Activated naive CD4-positive, alpha-beta T cell treated with anti-CD3 and anti-CD28 coated beads for 36 hours (primary cell): Measurements from ENCODE around the gene MTHFD2L. TPM values are rescaled to one million over a fixed set of nuclear protein-coding genes. Genes with fewer than 3 reads are reported as not detected.

Experiments used
- CTCF ChIA-PET: fragments of 350-600 bp; sonication (Branson Sonifier 250); formaldehyde crosslinking; loops from one replicate; lab custom pipeline; 2021; ENCODE audit warnings: antibody characterized with exemption; lab: Charles Lee
- DNase-seq: peaks from one replicate; pipeline ENCODE4 v3.0.0-alpha.2; 2020
- H3K27ac Mint-ChIP-seq: one replicate; pipeline ENCODE4 v1.8.0; 2021; ENCODE audit warnings: mild to moderate bottlenecking, mixed read lengths
- H3K27me3 Mint-ChIP-seq: one replicate; pipeline ENCODE4 v1.8.0; 2021; ENCODE audit warnings: low read depth, mixed read lengths
- H3K36me3 Mint-ChIP-seq: one replicate; pipeline ENCODE4 v1.8.0; 2021; ENCODE audit warnings: low read depth, mixed read lengths
- H3K4me1 Mint-ChIP-seq: one replicate; pipeline ENCODE4 v1.8.0; 2021; ENCODE audit warnings: low read depth, mixed read lengths
- H3K4me3 Mint-ChIP-seq: one replicate; pipeline ENCODE4 v1.8.0; 2021; ENCODE audit warnings: mild to moderate bottlenecking, moderate library complexity, mixed read lengths
- H3K9me3 Mint-ChIP-seq: one replicate; pipeline ENCODE4 v1.8.0; 2021; ENCODE audit warnings: mixed read lengths
- intact Hi-C: fragments of 100-400 bp; cut with micrococcal nuclease; formaldehyde crosslinking; loops from one replicate; pipeline ENCODE4 v1.15.1; 2023
- total RNA-seq, 2 experiments: library from RNA; stranded (reverse); gene quantifications; one replicate each; pipeline ENCODE4 v1.2.3, GENCODE V29; 2021

Gene MTHFD2L
- total RNA-seq, 2 experiments from 2014 or later = 4.8 to 5.3 TPM

- no peaks in the 10 kb centered on the region for H3K4me1 Mint-ChIP-seq
- no peak overlapping the region for H3K4me3 Mint-ChIP-seq
- H3K36me3 Mint-ChIP-seq = peaks cover 7% of the 10 kb centered on the region
- no peak for DNase-seq
- H3K9me3 Mint-ChIP-seq = no peaks in the 10 kb centered on the region
- no peaks in the 10 kb centered on the region for H3K27me3 Mint-ChIP-seq
- CTCF ChIA-PET = no interaction called here
- intact Hi-C loops = no loop called here
- H3K27ac Mint-ChIP-seq = no peak overlapping the region
Measured at GRCh38 chr4:74173321-74173720, 15.4 kb downstream of the MTHFD2L start.

- H3K27me3 Mint-ChIP-seq = no peaks in the 10 kb centered on the region
- H3K9me3 Mint-ChIP-seq = no peaks in the 10 kb centered on the region
- intact Hi-C loops = no loop called here
- no peak for DNase-seq
- no peaks in the 10 kb centered on the region for H3K4me1 Mint-ChIP-seq
- H3K36me3 Mint-ChIP-seq = peaks cover 7% of the 10 kb centered on the region
- no peak overlapping the region for H3K4me3 Mint-ChIP-seq
- no peak overlapping the region for H3K27ac Mint-ChIP-seq
- CTCF ChIA-PET = interaction anchor here (1.2 to 1.7 kb wide), 2 partner anchors 14 to 54 kb away, joined by 3 to 5 read pairs; no protein-coding TSS in a partner anchor
Measured at GRCh38 chr4:74174421-74174820, 16.5 kb downstream of the MTHFD2L start.

GRCh38 chr4:74174941-74175340 lies 17.0 kb downstream of the MTHFD2L start:
- H3K4me1 Mint-ChIP-seq = no peaks in the 10 kb centered on the region
- intact Hi-C loops = no loop called here
- H3K4me3 Mint-ChIP-seq = no peak overlapping the region
- H3K27me3 Mint-ChIP-seq = no peaks in the 10 kb centered on the region
- H3K27ac Mint-ChIP-seq = no peak overlapping the region
- H3K9me3 Mint-ChIP-seq = no peaks in the 10 kb centered on the region
- peaks cover 6% of the 10 kb centered on the region for H3K36me3 Mint-ChIP-seq
- DNase-seq = no peak
- CTCF ChIA-PET = interaction anchor here (1.2 to 1.7 kb wide), 2 partner anchors 14 to 54 kb away, joined by 3 to 5 read pairs; no protein-coding TSS in a partner anchor

GRCh38 chr4:74175379-74175778 lies 17.5 kb downstream of the MTHFD2L start:
- Mint-ChIP-seq H3K4me1 (no peaks in the 10 kb centered on the region), H3K4me3 (no peak overlapping the region), H3K9me3 (no peaks in the 10 kb centered on the region), H3K27ac (no peak overlapping the region), H3K27me3 (no peaks in the 10 kb centered on the region), H3K36me3 (peaks cover 3% of the 10 kb centered on the region)
- intact Hi-C loops = no loop called here
- DNase-seq = no peak
- CTCF ChIA-PET = interaction anchor here (1.2 to 1.7 kb wide), 2 partner anchors 13 to 53 kb away, joined by 3 to 5 read pairs; no protein-coding TSS in a partner anchor

- no peaks in the 10 kb centered on the region for H3K27me3 Mint-ChIP-seq
- no peak for DNase-seq
- intact Hi-C loops = no loop called here
- no peaks in the 10 kb centered on the region for H3K9me3 Mint-ChIP-seq
- H3K4me1 Mint-ChIP-seq = no peaks in the 10 kb centered on the region
- no peak overlapping the region for H3K27ac Mint-ChIP-seq
- CTCF ChIA-PET = no interaction called here
- peaks cover 6% of the 10 kb centered on the region for H3K36me3 Mint-ChIP-seq
- H3K4me3 Mint-ChIP-seq = no peak overlapping the region
Measured at GRCh38 chr4:74178798-74179197, 20.9 kb downstream of the MTHFD2L start.

- intact Hi-C loops = no loop called here
- CTCF ChIA-PET = no interaction called here
- Mint-ChIP-seq H3K4me3 (no peak overlapping the region), H3K9me3 (no peaks in the 10 kb centered on the region), H3K27me3 (no peaks in the 10 kb centered on the region), H3K4me1 (no peaks in the 10 kb centered on the region), H3K36me3 (peaks cover 6% of the 10 kb centered on the region), H3K27ac (no peak overlapping the region)
- no peak for DNase-seq
Measured at GRCh38 chr4:74181219-74181618, 23.3 kb downstream of the MTHFD2L start.

GRCh38 chr4:74188912-74189311 lies 31.0 kb downstream of the MTHFD2L start:
- Mint-ChIP-seq H3K4me3 (no peak overlapping the region), H3K27me3 (no peaks in the 10 kb centered on the region), H3K36me3 (no peaks in the 10 kb centered on the region), H3K4me1 (no peaks in the 10 kb centered on the region), H3K27ac (no peak overlapping the region), H3K9me3 (no peaks in the 10 kb centered on the region)
- DNase-seq = no peak
- CTCF ChIA-PET = interaction anchor here (0.6 to 1.5 kb wide), 15 partner anchors 9 to 911 kb away, joined by 3 to 7 read pairs (median 5); no protein-coding TSS in a partner anchor
- intact Hi-C loops = loop anchor here (1.0 to 5.0 kb wide), 4 partner anchors 39 to 482 kb away; no protein-coding TSS in a partner anchor

- intact Hi-C loops = loop anchor here (1.0 to 5.0 kb wide), 4 partner anchors 39 to 482 kb away; no protein-coding TSS in a partner anchor
- no peaks in the 10 kb centered on the region for H3K36me3 Mint-ChIP-seq
- CTCF ChIA-PET = interaction anchor here (0.6 to 1.5 kb wide), 15 partner anchors 8 to 912 kb away, joined by 3 to 7 read pairs (median 5); no protein-coding TSS in a partner anchor
- H3K4me1 Mint-ChIP-seq = no peaks in the 10 kb centered on the region
- no peak for DNase-seq
- H3K27ac Mint-ChIP-seq = no peak overlapping the region
- no peak overlapping the region for H3K4me3 Mint-ChIP-seq
- no peaks in the 10 kb centered on the region for H3K9me3 Mint-ChIP-seq
- H3K27me3 Mint-ChIP-seq = no peaks in the 10 kb centered on the region
Measured at GRCh38 chr4:74189331-74190043, 31.6 kb downstream of the MTHFD2L start.

GRCh38 chr4:74190332-74190731 lies 32.4 kb downstream of the MTHFD2L start:
- no peaks in the 10 kb centered on the region for H3K27me3 Mint-ChIP-seq
- H3K4me1 Mint-ChIP-seq = no peaks in the 10 kb centered on the region
- DNase-seq = no peak

GRCh38 chr4:74190919-74191397 lies 33.0 kb downstream of the MTHFD2L start:
- CTCF ChIA-PET = interaction anchor here (0.8 to 0.9 kb wide), 2 partner anchors 8 to 121 kb away, joined by 3 to 4 read pairs; no protein-coding TSS in a partner anchor
- Mint-ChIP-seq H3K27me3 (no peaks in the 10 kb centered on the region), H3K4me3 (no peak overlapping the region), H3K36me3 (no peaks in the 10 kb centered on the region), H3K27ac (no peak overlapping the region), H3K4me1 (no peaks in the 10 kb centered on the region), H3K9me3 (no peaks in the 10 kb centered on the region)
- no peak for DNase-seq
- intact Hi-C loops = no loop called here

More at GRCh38 chr4:74190332-74190731, 32.4 kb downstream of the MTHFD2L start:
- no peaks in the 10 kb centered on the region for H3K9me3 Mint-ChIP-seq
- CTCF ChIA-PET = interaction anchor here (0.8 to 0.9 kb wide), 2 partner anchors 8 to 121 kb away, joined by 3 to 4 read pairs; no protein-coding TSS in a partner anchor
- no peaks in the 10 kb centered on the region for H3K36me3 Mint-ChIP-seq
- intact Hi-C loops = no loop called here
- H3K27ac Mint-ChIP-seq = no peak overlapping the region
- no peak overlapping the region for H3K4me3 Mint-ChIP-seq

- Mint-ChIP-seq H3K27ac (no peak overlapping the region), H3K9me3 (no peaks in the 10 kb centered on the region), H3K4me3 (no peak overlapping the region), H3K4me1 (peaks cover 7% of the 10 kb centered on the region), H3K27me3 (no peaks in the 10 kb centered on the region), H3K36me3 (peaks cover 2% of the 10 kb centered on the region)
- intact Hi-C loops = no loop called here
- DNase-seq = no peak
- CTCF ChIA-PET = no interaction called here
Measured at GRCh38 chr4:74197080-74197479, 39.2 kb downstream of the MTHFD2L start.

GRCh38 chr4:74202062-74202586 lies 44.2 kb downstream of the MTHFD2L start:
- Mint-ChIP-seq H3K4me3 (no peak overlapping the region), H3K27ac (no peak overlapping the region), H3K4me1 (peaks cover 14% of the 10 kb centered on the region), H3K27me3 (no peaks in the 10 kb centered on the region), H3K9me3 (no peaks in the 10 kb centered on the region), H3K36me3 (peaks cover 8% of the 10 kb centered on the region)
- intact Hi-C loops = no loop called here
- no peak for DNase-seq
- CTCF ChIA-PET = interaction anchor here (1.0 kb wide), 2 partner anchors 13 to 27 kb away, joined by 3 to 5 read pairs; no protein-coding TSS in a partner anchor
